GM12878 (cell line): Measurements from ENCODE around the gene NAPEPLD.
"Not testable (repeated sequence)": the region's sequence is repeated elsewhere in the genome, so short reads cannot be mapped to it uniquely, and the experiment has no call there.

Experiments used
- CBX5 ChIP-seq: sonication (generic); IDR thresholded peaks from 2 replicates; pipeline ENCODE4 v1.6.1; 2016; ENCODE audit warnings: low read depth, moderate library complexity, mild to moderate bottlenecking, inconsistent platforms
- CTCF ChIP-seq, 3 experiments: IDR thresholded peaks in 2 of 3; conservative IDR thresholded peaks in 1 of 3; 2 replicates each; pipeline ENCODE4 v1.5.1; 2011; ENCODE audit warnings: low read depth in 3 of 3, low read length in 3 of 3, mild to moderate bottlenecking in 3 of 3, control low read depth in 2 of 3, moderate library complexity in 2 of 3, inconsistent platforms in 1 of 3, mixed read lengths in 1 of 3; ENCODE audit not compliant: control insufficient read depth in 2 of 3, insufficient read depth in 1 of 3; ENCODE audit errors: extremely low read depth in 1 of 3
- EP300 ChIP-seq, 2 experiments: fragments of 150-350 bp in 1 of 2; IDR thresholded peaks; 2 replicates each; pipeline ENCODE4 v1.6.1; 2011 to 2012; ENCODE audit warnings: low read depth in 2 of 2, low read length in 2 of 2, borderline replicate concordance in 1 of 2, improper control_type of control experiment in 1 of 2, inconsistent platforms in 1 of 2; ENCODE audit not compliant: control insufficient read depth in 1 of 2
- KDM1A ChIP-seq: fragments of 200-600 bp; sonication (generic); IDR thresholded peaks from 2 replicates; pipeline ENCODE4 v1.6.1; 2016; ENCODE audit warnings: borderline replicate concordance
- POLR2A ChIP-seq: IDR thresholded peaks from 2 replicates; pipeline ENCODE4 v1.6.1; 2011; ENCODE audit warnings: low read depth, mild to moderate bottlenecking, low read length
- TCF7 ChIP-seq: IDR thresholded peaks from 2 replicates; pipeline ENCODE4 v1.6.1; 2014; ENCODE audit warnings: antibody characterized with exemption, borderline replicate concordance
- YY1 ChIP-seq: IDR thresholded peaks from 2 replicates; pipeline ENCODE4 v1.6.1; 2011; ENCODE audit warnings: low read depth, mild to moderate bottlenecking, low read length
- ZBTB40 ChIP-seq: fragments of 450-650 bp; IDR thresholded peaks from 2 replicates; pipeline ENCODE4 v1.6.1; 2016; ENCODE audit warnings: mild to moderate bottlenecking, moderate library complexity, borderline replicate concordance
- ZNF24 ChIP-seq: fragments of 450-650 bp; IDR thresholded peaks from 2 replicates; pipeline ENCODE4 v1.6.1; 2017; ENCODE audit warnings: antibody characterized with exemption, mild to moderate bottlenecking

GRCh38 chr7:103161998-103162616, 13.2 kb upstream of the NAPEPLD start:
- not testable (repeated sequence) for TF ChIP-seq EP300 (IDR thresholded peaks at IDR 0.05; ENCODE audit: borderline replicate concordance in 1 of 2, control insufficient read depth in 1 of 2, low read depth in 2 of 2, low read length in 2 of 2); ZBTB40; TCF7; POLR2A; CTCF (IDR thresholded peaks at IDR 0.05 in 2 of 3, conservative IDR thresholded peaks at IDR 0.05 in 1 of 3; ENCODE audit: control insufficient read depth in 2 of 3, extremely low read depth in 1 of 3, insufficient read depth in 1 of 3, low read depth in 3 of 3, low read length in 3 of 3); YY1; CBX5; ZNF24; KDM1A
